Right lobe of liver (tissue), 6 donors: ENCODE measurements around the gene PNMA8B. TPM values are rescaled to one million over a fixed set of nuclear protein-coding genes. Genes with fewer than 3 reads are reported as not detected.

Experiments
- ATAC-seq, 4 donors: fragments of 200-7000 bp; cut with Tn5 transposase; one replicate each; pipeline ENCODE4 v1.9.1; 2020; ENCODE audit warnings: mild to moderate bottlenecking in 4 of 4, moderate library complexity in 4 of 4
- DNase-seq, 3 donors: peaks; one replicate each; pipeline ENCODE4 v3.0.0-alpha.2; 2020
- H3K27ac ChIP-seq, 3 donors: fragments of 200-600 bp; one replicate each; pipeline ENCODE4 v1.8.0; 2022
- H3K27me3 ChIP-seq, 2 donors: fragments of 200-600 bp; one replicate each; pipeline ENCODE4 v1.8.0; 2022
- H3K36me3 ChIP-seq, 4 donors: fragments of 200-600 bp; sonication (generic) in 1 of 4; one replicate each; pipeline versions ENCODE4 v1.5.1 to v1.8.0; 2017 to 2022; ENCODE audit warnings: control low read depth in 1 of 4
- H3K4me1 ChIP-seq, 4 donors: fragments of 200-600 bp; sonication (generic) in 1 of 4; one replicate each; pipeline versions ENCODE4 v1.5.1 to v1.8.0; 2017 to 2022; ENCODE audit warnings: control low read depth in 1 of 4
- H3K4me3 ChIP-seq, 3 donors: fragments of 200-600 bp; one replicate each; pipeline ENCODE4 v1.8.0; 2022
- H3K9me3 ChIP-seq, 4 donors: fragments of 200-600 bp; sonication (generic) in 1 of 4; one replicate each; pipeline versions ENCODE4 v1.5.1 to v1.8.0; 2017 to 2022; ENCODE audit warnings: control low read depth in 1 of 4
- CTCF ChIP-seq, 4 donors: fragments of 200-600 bp in 3 of 4; fragments of 450-650 bp in 1 of 4; IDR thresholded peaks; one replicate each; pipeline versions ENCODE4 v1.5.1 to v1.8.0; 2016 to 2022; ENCODE audit warnings: antibody characterized with exemption in 4 of 4, mild to moderate bottlenecking in 2 of 4
- POLR2A ChIP-seq: fragments of 450-650 bp; IDR thresholded peaks from one replicate; pipeline ENCODE4 v1.6.1; 2017; ENCODE audit warnings: antibody characterized with exemption, mild to moderate bottlenecking
- WGBS: methylation state at CpG from one replicate; pipeline ENCODE4 v1.1.6; 2018; ENCODE audit warnings: low coverage, low lambda C conversion rate; ENCODE audit not compliant: insufficient coverage; ENCODE audit errors: missing lambda C conversion rate; 5-methylcytosine and 5-hydroxymethylcytosine counted together
- intact Hi-C, 2 donors: fragments of 100-400 bp; cut with DNase I; formaldehyde crosslinking; loops; one replicate each; pipeline versions ENCODE4 v1.11.2 to v1.14.1; 2022
- total RNA-seq, 6 experiments: library from RNA; depleted of rRNA in 2 of 6; stranded (reverse); fragments of >200 nt in 2 of 6; fragmentation: NEBNext Ultra II Directional in 3 of 6; extraction: Animal tissue kit (Norgen Biotek cat#: 25700) in 3 of 6; gene quantifications; one replicate each; pipeline versions ENCODE4 v1.1.0 to v1.2.4, GENCODE V29; 2016 to 2023
- donor health status: DM: no; HTN: yes; CAD: no.
- donor health status: DM: no; HTN: no; CAD: no.
- donor health status: DM: no; HTN: no; CAD: no.
- donor health status: DM: no; HTN: yes; CAD: no.
- donor health status: DM: no; HTN: yes; CAD: no.

PNMA8B gene
- total RNA-seq, 6 experiments from 2014 or later, result 0.20 to 0.55 (median 0.33) TPM

GRCh38 chr19:46484656-46485055 is 11.0 kb downstream of the PNMA8B start:
- Histone ChIP-seq H3K36me3 (no peaks in the 10 kb centered on the region), H3K4me3 (no peak overlapping the region), H3K27ac (no peak overlapping the region), H3K27me3 (peaks cover 0 to 11% of the 10 kb centered on the region in 2 donors), H3K4me1 (peaks cover 0 to 12% (median 0%) of the 10 kb centered on the region in 4 donors), H3K9me3 (no peaks in the 10 kb centered on the region)
- TF ChIP-seq CTCF (IDR thresholded peaks at IDR 0.05) (no peak), POLR2A (no peak)
- 40% methylated on average over 4 of the region's 4 CpGs for WGBS
- DNase-seq (no peak), ATAC-seq (no peak)
- intact Hi-C loops, result no loop called here

GRCh38 chr19:46482631-46483030 is 13.0 kb downstream of the PNMA8B start:
- no peak for ATAC-seq
- Histone ChIP-seq H3K27ac (no peak overlapping the region), H3K4me3 (no peak overlapping the region), H3K4me1 (peaks cover 0 to 3% (median 0%) of the 10 kb centered on the region in 4 donors), H3K36me3 (no peaks in the 10 kb centered on the region), H3K9me3 (no peaks in the 10 kb centered on the region), H3K27me3 (no peaks in the 10 kb centered on the region)
- intact Hi-C loops, result no loop called here
- 25% methylated on average over 3 of the region's 3 CpGs for WGBS
- DNase-seq, result no peak
- no peak for TF ChIP-seq POLR2A
- TF ChIP-seq CTCF (IDR thresholded peaks at IDR 0.05), result no peak

DNA sequence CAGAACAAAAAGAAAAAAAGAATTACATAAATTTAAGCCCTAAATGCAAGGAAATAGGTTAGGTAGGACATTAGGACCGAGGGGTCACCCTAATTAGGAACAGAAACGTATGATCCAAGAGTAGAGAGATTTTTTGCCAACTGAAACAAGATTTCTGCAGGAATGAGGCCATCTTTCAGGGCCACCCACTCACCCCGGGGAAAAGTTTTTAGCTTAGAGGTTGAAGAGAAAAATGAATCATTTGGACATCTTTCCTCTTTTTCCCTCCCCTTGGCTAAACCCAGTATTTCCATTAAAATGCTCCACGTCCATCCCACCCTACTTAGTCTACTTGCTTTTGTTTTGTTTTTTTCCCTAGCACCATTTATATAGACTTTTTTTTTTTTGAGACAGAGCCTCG is 13.7 kb downstream of the PNMA8B start:
- ATAC-seq (no peak), DNase-seq (no peak)
- Histone ChIP-seq H3K27me3 (no peaks in the 10 kb centered on the region), H3K27ac (no peak overlapping the region), H3K9me3 (no peaks in the 10 kb centered on the region), H3K4me1 (no peaks in the 10 kb centered on the region), H3K36me3 (no peaks in the 10 kb centered on the region), H3K4me3 (no peak overlapping the region)
- intact Hi-C loops, result no loop called here
- 46% methylated on average over 5 of the region's 5 CpGs for WGBS
- TF ChIP-seq CTCF (IDR thresholded peaks at IDR 0.05) (no peak), POLR2A (no peak)

GRCh38 chr19:46481223-46481848 is 14.3 kb downstream of the PNMA8B start:
- intact Hi-C loops, result no loop called here
- ATAC-seq, result no peak
- no peak for DNase-seq

More at GRCh38 chr19:46481223-46481848, 14.3 kb downstream of the PNMA8B start:
- H3K4me3 ChIP-seq, result no peak overlapping the region
- H3K27ac ChIP-seq, result no peak overlapping the region
- no peak for TF ChIP-seq CTCF (IDR thresholded peaks at IDR 0.05)
- no peak for TF ChIP-seq POLR2A
- no peaks in the 10 kb centered on the region for H3K9me3 ChIP-seq
- no peaks in the 10 kb centered on the region for H3K4me1 ChIP-seq
- no peaks in the 10 kb centered on the region for H3K36me3 ChIP-seq
- 50% methylated on average over 16 of the region's 16 CpGs for WGBS
- H3K27me3 ChIP-seq, result no peaks in the 10 kb centered on the region
